HG03469 (cell line): ENCODE measurements around the gene HOXD3.

Experiments
- ATAC-seq: cut with Tn5 transposase; IDR thresholded peaks from one replicate; pipeline ENCODE4 v1.9.1; 2021; ENCODE audit warnings: mild to moderate bottlenecking, moderate library complexity, moderate number of reproducible peaks; ENCODE audit not compliant: unreplicated experiment

Gene HOXD3

GRCh38 chr2:176121190-176122051 lies 35.7 kb upstream of the HOXD3 start:
- ATAC-seq, result no peak

- no peak for ATAC-seq
Observed at GRCh38 chr2:176122052-176122682, 34.9 kb upstream of the HOXD3 start.

- ATAC-seq, result no peak
Observed at GRCh38 chr2:176122683-176123410, 34.3 kb upstream of the HOXD3 start, which contains the start of gene HOXD9. Gene HOXD9, plus strand, starts transcription at chr2:176122719. Its CDS starts 50 bp downstream, at chr2:176122769.

DNA sequence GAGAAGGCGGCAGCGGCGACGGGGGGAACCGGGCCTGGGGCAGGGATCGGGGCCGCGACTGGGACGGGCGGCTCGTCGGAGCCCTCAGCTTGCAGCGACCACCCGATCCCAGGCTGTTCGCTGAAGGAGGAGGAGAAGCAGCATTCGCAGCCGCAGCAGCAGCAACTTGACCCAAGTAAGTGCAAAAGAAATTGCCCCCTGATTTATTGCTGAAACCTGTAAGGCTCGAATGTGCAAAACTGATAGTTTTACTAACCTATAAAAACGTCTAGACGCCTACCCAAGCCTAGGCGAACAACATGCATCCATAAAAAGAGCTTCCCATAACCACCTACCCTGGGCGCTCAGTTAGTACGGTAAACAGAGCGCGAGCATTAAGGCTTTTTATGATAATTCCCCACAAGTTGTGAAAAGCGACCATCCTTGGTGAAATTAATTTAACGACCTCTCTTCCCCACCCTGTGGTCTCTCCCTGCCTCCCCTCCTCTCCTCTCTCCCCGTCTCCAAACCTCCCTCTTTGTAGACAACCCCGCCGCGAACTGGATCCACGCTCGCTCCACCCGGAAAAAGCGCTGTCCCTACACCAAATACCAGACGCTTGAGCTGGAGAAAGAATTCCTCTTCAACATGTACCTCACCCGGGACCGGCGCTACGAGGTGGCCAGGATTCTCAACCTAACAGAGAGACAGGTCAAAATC lies 33.5 kb upstream of the HOXD3 start:
- ATAC-seq, result no peak

DNA sequence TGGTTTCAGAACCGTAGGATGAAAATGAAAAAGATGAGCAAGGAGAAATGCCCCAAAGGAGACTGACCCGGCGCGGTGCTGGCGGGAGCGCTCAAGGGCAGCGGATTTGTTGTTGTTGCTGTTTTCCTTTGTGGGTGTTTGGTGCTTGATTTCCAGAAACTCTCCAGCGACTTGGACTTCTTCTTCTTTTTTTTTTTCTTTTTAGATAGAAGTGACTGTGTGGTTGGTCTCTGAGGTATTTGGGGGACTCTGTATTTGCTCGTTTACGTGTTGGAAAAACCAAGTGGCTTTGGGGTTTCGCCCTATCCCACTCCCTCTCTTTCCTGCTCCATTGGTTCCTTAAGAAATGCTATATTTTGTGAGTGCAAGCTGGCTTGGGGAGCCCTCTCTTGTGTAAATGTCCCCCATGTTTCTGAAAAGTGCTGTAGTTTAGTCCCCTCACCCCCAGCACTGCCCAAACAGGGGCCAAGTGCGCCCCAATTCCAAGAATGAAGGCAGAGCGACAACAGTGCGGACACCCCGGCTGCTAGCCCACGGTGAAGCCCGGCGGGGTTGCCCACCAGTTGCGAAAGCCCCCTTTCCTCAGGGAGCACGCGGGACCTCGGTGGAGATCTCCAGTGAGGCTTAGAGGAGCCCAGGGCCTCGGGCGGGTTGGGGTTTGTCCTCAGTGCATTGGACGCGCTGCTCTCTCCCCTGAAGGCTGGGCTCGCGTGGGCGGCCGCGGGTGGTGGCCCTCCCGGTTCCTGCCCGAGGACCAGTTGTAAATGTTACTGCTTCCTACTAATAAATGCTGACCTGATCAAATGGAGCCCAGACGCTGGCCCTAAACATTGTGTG lies 32.8 kb upstream of the HOXD3 start:
- no peak for ATAC-seq

DNA sequence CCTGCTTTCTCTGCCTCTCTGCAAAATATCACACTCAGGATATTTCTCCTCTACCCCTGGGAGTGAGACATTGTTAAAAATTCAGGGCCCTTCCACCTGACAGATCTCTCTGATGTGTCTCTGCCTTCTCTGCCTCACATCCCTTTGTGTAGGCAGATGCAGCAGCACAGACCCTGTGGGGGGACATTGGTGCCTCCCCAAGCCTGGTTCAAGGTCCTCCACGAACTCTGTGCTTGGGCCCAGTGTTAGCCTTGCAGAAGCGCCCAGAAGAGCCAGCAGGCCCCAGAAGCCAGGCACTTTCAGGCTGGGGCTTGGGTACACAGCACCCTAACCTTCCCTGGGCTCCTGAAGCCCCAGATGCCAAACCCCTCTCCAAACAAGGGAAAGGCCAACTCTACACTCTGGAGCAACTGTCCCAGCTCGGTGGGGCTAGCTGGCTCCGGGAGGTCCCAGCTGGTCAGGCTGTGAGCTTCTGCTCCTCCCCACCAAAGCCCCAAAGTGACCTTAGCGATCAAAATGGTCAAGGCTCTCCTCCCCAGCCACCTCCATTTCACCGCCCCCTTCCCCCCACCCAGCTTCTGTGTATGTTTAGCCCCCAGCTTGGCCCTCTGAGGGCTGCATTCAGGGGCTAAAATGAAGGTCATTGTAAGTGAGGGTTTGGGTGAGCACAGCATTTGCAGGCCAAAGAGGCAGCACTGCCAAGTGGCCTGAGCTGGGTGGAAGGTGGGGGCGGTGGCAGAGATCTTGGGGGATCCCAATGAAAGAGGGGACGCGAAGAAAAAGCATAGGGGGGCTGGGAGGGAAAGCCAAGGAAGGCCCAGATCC lies 31.9 kb upstream of the HOXD3 start:
- ATAC-seq, result no peak

- ATAC-seq, result no peak
Observed at GRCh38 chr2:176125772-176126054, 31.4 kb upstream of the HOXD3 start.

DNA sequence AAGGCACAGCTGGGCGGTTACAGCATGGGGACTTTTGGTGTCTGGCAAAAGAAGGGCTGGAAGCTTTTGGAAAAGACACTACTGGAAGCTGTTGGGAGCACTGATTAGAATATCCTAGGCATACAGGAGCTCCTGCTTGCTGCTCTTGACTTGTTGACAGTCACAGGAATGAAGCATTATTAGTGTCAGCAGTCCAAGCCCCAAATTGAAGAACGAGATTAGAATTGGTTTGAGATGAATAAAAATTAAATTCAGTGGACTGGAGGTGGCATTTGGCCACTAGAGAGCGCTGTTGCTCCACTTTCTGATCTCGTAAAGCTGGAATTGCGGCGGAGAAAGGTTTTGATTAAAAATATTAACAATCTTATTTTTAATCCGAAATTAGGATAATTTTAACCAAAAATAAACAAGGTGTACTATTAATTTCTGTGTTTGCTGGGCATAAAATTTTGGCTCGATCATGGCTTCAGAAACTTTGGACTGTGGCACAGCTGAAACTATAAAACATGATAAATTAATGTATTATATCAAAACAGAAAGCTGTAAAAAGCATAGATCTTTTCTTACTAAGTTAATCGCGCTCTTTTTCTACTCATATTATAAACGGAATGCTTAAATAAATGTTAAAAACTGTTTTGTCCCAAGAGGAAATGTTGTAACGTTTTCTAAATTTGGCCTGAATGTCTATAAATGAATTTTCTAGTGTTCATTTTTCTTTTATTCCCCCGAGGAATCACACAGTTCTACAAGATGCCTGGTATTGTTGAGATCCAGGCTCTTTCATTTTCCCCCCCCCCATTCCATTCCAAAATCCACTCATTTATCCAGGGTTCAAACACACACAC lies 30.0 kb upstream of the HOXD3 start:
- no peak for ATAC-seq

GRCh38 chr2:176127774-176128072 lies 29.4 kb upstream of the HOXD3 start:
- no peak for ATAC-seq

DNA sequence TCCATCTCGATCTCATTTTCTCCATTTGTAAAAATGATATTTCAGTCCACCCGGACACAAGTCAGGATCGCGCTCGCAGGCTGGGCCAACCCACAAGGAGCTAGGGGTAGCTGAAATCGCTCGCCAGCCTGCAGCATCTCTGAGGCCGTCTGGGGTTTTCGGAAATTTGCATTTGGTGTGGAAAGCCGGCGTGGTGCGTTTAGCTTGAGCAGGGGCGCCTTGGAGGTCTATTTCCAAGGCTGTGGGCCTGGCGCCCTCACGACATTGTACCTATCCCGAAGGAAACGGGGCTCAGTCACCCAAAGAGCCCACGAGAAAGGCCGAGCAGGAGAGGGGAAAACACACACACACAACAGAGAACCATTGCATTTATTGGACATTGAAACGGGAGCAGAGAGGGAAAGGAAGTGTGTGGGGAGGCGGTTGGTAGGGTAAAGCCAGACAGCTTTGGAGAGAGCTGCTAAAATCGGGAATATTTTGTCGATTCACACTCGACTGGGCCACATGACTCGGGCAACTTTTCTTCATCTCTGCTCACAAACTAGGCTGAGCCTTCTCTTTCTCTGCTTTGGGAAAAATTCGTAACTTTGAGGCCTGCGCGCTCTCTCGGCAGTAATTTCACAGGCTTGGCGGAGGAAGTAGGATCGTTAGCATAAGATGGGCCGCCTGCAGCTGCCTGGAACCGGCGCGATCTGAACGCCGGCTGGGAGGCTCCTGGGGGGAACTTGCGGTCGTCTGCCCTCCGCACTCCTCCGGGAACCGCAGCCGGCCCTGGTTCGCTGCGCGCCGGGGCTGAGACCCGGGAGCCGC lies 28.7 kb upstream of the HOXD3 start:
- no peak for ATAC-seq

GRCh38 chr2:176128982-176129796 lies 27.9 kb upstream of the HOXD3 start, which contains the start of gene HOXD8:
Gene HOXD8, plus strand, starts transcription at chr2:176129705. Its CDS starts 662 bp downstream, at chr2:176130367.
- ATAC-seq, result no peak

DNA sequence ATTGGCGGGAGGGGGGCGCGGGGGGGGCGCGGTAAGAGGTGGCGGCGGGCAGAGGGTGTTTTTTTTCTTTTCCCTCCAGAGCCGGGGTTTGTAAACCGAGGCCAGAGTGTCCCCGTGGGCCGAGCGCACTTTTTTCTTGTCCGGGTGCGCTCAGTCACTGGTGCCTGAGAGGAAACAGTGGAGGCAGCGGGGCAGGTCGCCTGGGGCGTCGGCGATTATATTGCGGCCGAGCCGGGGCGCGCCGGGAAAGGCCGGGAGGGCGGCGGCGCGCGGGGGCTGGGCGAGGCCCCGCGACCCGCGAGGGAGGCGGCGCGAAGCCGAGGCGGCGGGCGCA lies 27.3 kb upstream of the HOXD3 start:
- no peak for ATAC-seq

DNA sequence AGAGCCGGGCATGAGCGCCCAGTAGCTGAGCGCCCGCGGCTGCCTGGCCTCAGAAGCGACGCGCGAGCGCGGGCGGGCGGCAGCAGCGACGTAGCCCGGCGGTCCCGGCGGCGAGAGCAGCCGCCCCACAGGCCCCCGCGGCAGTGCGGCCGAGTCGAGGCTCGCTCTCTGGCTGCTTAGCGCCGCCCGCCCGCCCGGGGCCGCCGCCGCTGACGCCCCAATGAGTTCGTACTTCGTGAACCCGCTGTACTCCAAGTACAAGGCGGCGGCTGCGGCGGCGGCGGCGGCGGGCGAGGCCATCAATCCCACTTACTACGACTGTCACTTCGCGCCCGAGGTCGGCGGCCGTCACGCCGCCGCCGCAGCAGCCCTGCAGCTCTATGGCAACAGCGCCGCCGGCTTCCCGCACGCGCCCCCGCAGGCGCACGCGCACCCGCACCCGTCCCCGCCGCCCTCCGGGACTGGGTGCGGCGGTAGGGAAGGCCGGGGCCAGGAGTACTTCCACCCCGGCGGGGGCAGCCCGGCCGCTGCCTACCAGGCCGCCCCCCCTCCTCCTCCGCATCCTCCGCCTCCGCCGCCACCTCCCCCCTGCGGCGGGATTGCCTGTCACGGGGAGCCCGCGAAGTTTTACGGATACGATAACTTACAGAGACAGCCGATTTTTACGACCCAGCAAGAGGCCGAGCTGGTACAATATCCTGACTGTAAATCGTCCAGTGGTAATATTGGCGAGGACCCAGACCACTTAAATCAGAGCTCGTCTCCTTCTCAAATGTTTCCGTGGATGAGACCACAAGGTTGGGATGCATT lies 26.8 kb upstream of the HOXD3 start:
- no peak for ATAC-seq

- no peak for ATAC-seq
Observed at GRCh38 chr2:176130957-176131847, 25.9 kb upstream of the HOXD3 start.

DNA sequence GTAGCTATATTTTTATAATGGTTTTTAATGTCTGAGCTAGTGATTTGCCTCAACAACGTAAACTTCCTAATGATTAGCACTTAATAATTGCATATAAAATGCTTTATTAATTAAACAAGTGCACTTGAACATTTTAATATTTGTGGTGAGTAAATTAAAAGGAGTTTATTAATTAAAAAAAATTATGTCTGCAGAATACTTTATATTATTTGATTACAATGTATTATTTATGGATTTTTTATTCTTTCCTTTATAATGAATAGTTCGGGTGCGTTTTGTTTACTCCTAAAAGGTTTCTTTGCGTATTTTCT lies 25.3 kb upstream of the HOXD3 start:
- ATAC-seq, result no peak
